Uterus (tissue), 4 donors: Measurements from ENCODE around the gene F2RL1. TPM values are rescaled to one million over a fixed set of nuclear protein-coding genes. Genes with fewer than 3 reads are reported as not detected.
"Not testable (repeated sequence)": the region's sequence is repeated elsewhere in the genome, so short reads cannot be mapped to it uniquely, and the experiment has no call there.

Experiments
- DNase-seq, 2 donors: peaks; one replicate each; pipeline ENCODE4 v3.0.0-alpha.2; 2019 to 2020
- H3K27ac ChIP-seq, 2 donors: fragments of 200-600 bp; sonication (generic); 1 replicate in 1 of 2; 2 replicates in 1 of 2; pipeline ENCODE4 v1.5.1; 2016 to 2018
- H3K27me3 ChIP-seq, 2 donors: fragments of 200-600 bp; sonication (generic); one replicate each; pipeline ENCODE4 v1.5.1; 2018 to 2019; ENCODE audit warnings: control low read depth in 1 of 2
- H3K36me3 ChIP-seq, 2 donors: fragments of 200-600 bp; sonication (generic); one replicate each; pipeline ENCODE4 v1.5.1; 2019; ENCODE audit warnings: control low read depth in 1 of 2
- H3K4me1 ChIP-seq, 2 donors: fragments of 200-600 bp; sonication (generic); one replicate each; pipeline ENCODE4 v1.5.1; 2018 to 2019; ENCODE audit warnings: control low read depth in 1 of 2
- H3K4me3 ChIP-seq, 2 donors: fragments of 200-600 bp; sonication (generic); 1 replicate in 1 of 2; 2 replicates in 1 of 2; pipeline ENCODE4 v1.5.1; 2018 to 2019; ENCODE audit warnings: mild to moderate bottlenecking in 1 of 2
- H3K9me3 ChIP-seq, 2 donors: fragments of 200-600 bp; sonication (generic); one replicate each; pipeline ENCODE4 v1.5.1; 2019; ENCODE audit warnings: control low read depth in 1 of 2
- CTCF ChIP-seq, 4 experiments: fragments of 200-600 bp in 2 of 4; fragments of 450-650 bp in 2 of 4; sonication (generic) in 2 of 4; IDR thresholded peaks; one replicate each; pipeline ENCODE4 v1.5.1; 2016 to 2019; ENCODE audit warnings: antibody characterized with exemption in 4 of 4, mild to moderate bottlenecking in 2 of 4, moderate library complexity in 1 of 4
- POLR2A ChIP-seq, 2 donors: fragments of 450-650 bp; IDR thresholded peaks; one replicate each; pipeline ENCODE4 v1.6.1; 2016; ENCODE audit warnings: antibody characterized with exemption in 2 of 2, mild to moderate bottlenecking in 1 of 2, moderate library complexity in 1 of 2
- intact Hi-C: fragments of 100-400 bp; cut with DNase I; formaldehyde crosslinking; loops from one replicate; pipeline ENCODE4 v1.15.1; 2023; ENCODE audit warnings: low total_unique reads
- total RNA-seq, 4 donors: library from RNA; depleted of rRNA in 3 of 4; stranded (reverse); fragments of >200 nt in 3 of 4; gene quantifications; one replicate each; pipeline versions ENCODE4 v1.1.0 to v1.2.4, GENCODE V29; 2014 to 2023
- donor health status: DM: yes; HTN: yes; CAD: no.

The F2RL1 gene
- total RNA-seq, 4 donors from 2014 or later, result 0.24 to 3.3 (median 2.1) TPM; not detected in 1

- no peak for DNase-seq
Observed at GRCh38 chr5:76850543-76851145, 31.8 kb downstream of the F2RL1 start.

GRCh38 chr5:76851728-76852369 lies 33.0 kb downstream of the F2RL1 start:
- Histone ChIP-seq H3K9me3 (no peaks in the 10 kb centered on the region), H3K4me1 (no peaks in the 10 kb centered on the region), H3K27ac (no peak overlapping the region), H3K27me3 (no peaks in the 10 kb centered on the region), H3K36me3 (no peaks in the 10 kb centered on the region), H3K4me3 (no peak overlapping the region)
- no peak for DNase-seq
- TF ChIP-seq CTCF (IDR thresholded peaks at IDR 0.05), result no peak
- no peak for TF ChIP-seq POLR2A (IDR thresholded peaks at IDR 0.05)
- intact Hi-C loops, result no loop called here

More at GRCh38 chr5:76850543-76851145, 31.8 kb downstream of the F2RL1 start:
- intact Hi-C loops, result no loop called here
- Histone ChIP-seq H3K4me3 (no peak overlapping the region), H3K4me1 (no peaks in the 10 kb centered on the region), H3K9me3 (no peaks in the 10 kb centered on the region), H3K36me3 (no peaks in the 10 kb centered on the region), H3K27ac (no peak overlapping the region), H3K27me3 (no peaks in the 10 kb centered on the region)
- TF ChIP-seq CTCF (IDR thresholded peaks at IDR 0.05) (no peak), POLR2A (IDR thresholded peaks at IDR 0.05) (no peak)

GRCh38 chr5:76852772-76853171 lies 33.9 kb downstream of the F2RL1 start:
- Histone ChIP-seq H3K4me3 (no peak overlapping the region), H3K4me1 (no peaks in the 10 kb centered on the region), H3K9me3 (no peaks in the 10 kb centered on the region), H3K27me3 (no peaks in the 10 kb centered on the region), H3K27ac (no peak overlapping the region), H3K36me3 (no peaks in the 10 kb centered on the region)
- TF ChIP-seq POLR2A (IDR thresholded peaks at IDR 0.05) (no peak), CTCF (IDR thresholded peaks at IDR 0.05) (no peak)
- intact Hi-C loops, result no loop called here
- no peak for DNase-seq

GRCh38 chr5:76853741-76854140 lies 34.9 kb downstream of the F2RL1 start:
- H3K27ac ChIP-seq, DNase-seq, H3K36me3 ChIP-seq, H3K4me1 ChIP-seq, H3K9me3 ChIP-seq, H3K4me3 ChIP-seq, H3K27me3 ChIP-seq, intact Hi-C loops: not testable (repeated sequence)

- Histone ChIP-seq H3K27ac (no peak overlapping the region), H3K4me1 (no peaks in the 10 kb centered on the region), H3K36me3 (no peaks in the 10 kb centered on the region), H3K9me3 (no peaks in the 10 kb centered on the region), H3K27me3 (no peaks in the 10 kb centered on the region), H3K4me3 (no peak overlapping the region)
- TF ChIP-seq CTCF (IDR thresholded peaks at IDR 0.05) (no peak), POLR2A (IDR thresholded peaks at IDR 0.05) (no peak)
- DNase-seq, result no peak
- intact Hi-C loops, result no loop called here
Observed at GRCh38 chr5:76854644-76855043, 35.8 kb downstream of the F2RL1 start.

DNA sequence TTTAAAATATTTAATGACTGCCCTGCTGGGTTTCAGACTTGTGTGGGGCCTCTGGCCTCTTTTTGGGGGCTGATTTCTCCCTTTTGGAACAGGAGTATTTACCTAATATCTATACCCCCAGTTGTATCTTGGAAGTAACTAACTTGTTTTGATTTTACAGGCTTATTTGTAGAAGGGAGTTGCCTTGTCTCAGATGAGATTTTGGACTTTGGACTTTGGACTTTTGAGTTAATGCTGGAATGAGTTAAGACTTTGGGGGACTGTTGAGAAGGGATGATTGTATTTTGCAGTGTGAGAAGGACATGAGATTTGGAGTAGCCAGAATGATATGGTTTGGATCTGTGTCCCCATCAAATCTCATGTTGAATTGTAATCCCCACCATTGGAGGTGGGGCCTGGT lies 36.7 kb downstream of the F2RL1 start:
- H3K36me3 ChIP-seq, H3K4me3 ChIP-seq, H3K27me3 ChIP-seq, intact Hi-C loops, H3K4me1 ChIP-seq, H3K9me3 ChIP-seq, DNase-seq, H3K27ac ChIP-seq: not testable (repeated sequence)
